ENCODE data around the gene HACD1. TPM values are rescaled to one million over a fixed set of nuclear protein-coding genes. Genes with fewer than 3 reads are reported as not detected.

HACD1 gene
- total RNA-seq, 4 donors from 2014 or later, result 11.0 to 23.8 (median 16.7) TPM

GRCh38 chr10:17644485-17644943 lies 27.3 kb upstream of the HACD1 start:
- no peaks in the 10 kb centered on the region for H3K9me3 ChIP-seq
- TF ChIP-seq CTCF (IDR thresholded peaks at IDR 0.05) (no peak), POLR2A (IDR thresholded peaks at IDR 0.05) (no peak)
- H3K27me3 ChIP-seq, result no peaks in the 10 kb centered on the region
- WGBS, 2 donors, result 0 to 1% methylated on average over 8 to 9 of the region's 9 CpGs
- peak overlapping the region; percentile 72 to 95 (median 82) for H3K4me3 ChIP-seq
- H3K4me1 ChIP-seq, result peaks cover 7 to 60% (median 28%) of the 10 kb centered on the region in 3 donors
- DNase-seq, result no peak
- H3K27ac ChIP-seq, result peak overlapping the region; percentile 96 to 98 (median 98)
- H3K36me3 ChIP-seq, result peaks cover 0 to 6% (median 0%) of the 10 kb centered on the region in 3 donors
- intact Hi-C loops (cut with DNase I), result no loop called here

GRCh38 chr10:17643755-17644484 lies 26.7 kb upstream of the HACD1 start, which contains the start of gene STAM:
STAM (plus strand) TSS chr10:17644151; CDS start chr10:17644340, 189 bp downstream.
- Histone ChIP-seq H3K9me3 (no peaks in the 10 kb centered on the region), H3K4me3 (peak within 1 kb of the TSS; percentile 72 to 95 (median 82)), H3K36me3 (peaks cover 0 to 6% (median 0%) of the 10 kb centered on the region in 3 donors), H3K4me1 (peaks cover 7 to 56% (median 28%) of the 10 kb centered on the region in 3 donors), H3K27ac (peak within 1 kb of the TSS; percentile 96 to 98 (median 98)), H3K27me3 (no peaks in the 10 kb centered on the region)
- 0% methylated on average over 13 to 18 of the region's 37 CpGs for WGBS, 2 donors
- peak; percentile 37 for DNase-seq
- TF ChIP-seq CTCF (IDR thresholded peaks at IDR 0.05) (peak in 1 of 6 experiments; percentile 34), POLR2A (IDR thresholded peaks at IDR 0.05) (peak in 3 of 4 donors; percentile 20 to 81 (median 62))
- intact Hi-C loops (cut with DNase I), result no loop called here

- H3K36me3 ChIP-seq, result peaks cover 0 to 6% (median 0%) of the 10 kb centered on the region in 3 donors
- WGBS, 2 donors, result 0 to 4% methylated on average over 13 of the region's 13 CpGs
- H3K4me3 ChIP-seq, result peak overlapping the region; percentile 72 to 95 (median 82)
- no peaks in the 10 kb centered on the region for H3K27me3 ChIP-seq
- peaks cover 7 to 56% (median 28%) of the 10 kb centered on the region in 3 donors for H3K4me1 ChIP-seq
- no peaks in the 10 kb centered on the region for H3K9me3 ChIP-seq
- peak overlapping the region; percentile 96 to 98 (median 98) for H3K27ac ChIP-seq
- TF ChIP-seq POLR2A (IDR thresholded peaks at IDR 0.05) (no peak), CTCF (IDR thresholded peaks at IDR 0.05) (no peak)
- intact Hi-C loops (cut with DNase I), result no loop called here
- DNase-seq, result no peak
Measured at GRCh38 chr10:17643339-17643754, 26.2 kb upstream of the HACD1 start.

- no peak for DNase-seq
Measured at GRCh38 chr10:17640331-17640816, 23.2 kb upstream of the HACD1 start.

More at GRCh38 chr10:17640331-17640816, 23.2 kb upstream of the HACD1 start:
- TF ChIP-seq CTCF (IDR thresholded peaks at IDR 0.05) (no peak), POLR2A (IDR thresholded peaks at IDR 0.05) (no peak)
- intact Hi-C loops (cut with DNase I), result no loop called here
- no peaks in the 10 kb centered on the region for H3K27me3 ChIP-seq
- 93 to 100% methylated on average over 4 of the region's 4 CpGs for WGBS, 2 donors
- no peaks in the 10 kb centered on the region for H3K9me3 ChIP-seq
- H3K4me1 ChIP-seq, result peaks cover 2 to 38% (median 15%) of the 10 kb centered on the region in 3 donors
- H3K27ac ChIP-seq, result no peak overlapping the region
- no peaks in the 10 kb centered on the region for H3K36me3 ChIP-seq
- no peak overlapping the region for H3K4me3 ChIP-seq

Data from esophagus squamous epithelium (tissue), 5 donors.